ENCODE data around the gene TRPC4.

The TRPC4 gene

DNA sequence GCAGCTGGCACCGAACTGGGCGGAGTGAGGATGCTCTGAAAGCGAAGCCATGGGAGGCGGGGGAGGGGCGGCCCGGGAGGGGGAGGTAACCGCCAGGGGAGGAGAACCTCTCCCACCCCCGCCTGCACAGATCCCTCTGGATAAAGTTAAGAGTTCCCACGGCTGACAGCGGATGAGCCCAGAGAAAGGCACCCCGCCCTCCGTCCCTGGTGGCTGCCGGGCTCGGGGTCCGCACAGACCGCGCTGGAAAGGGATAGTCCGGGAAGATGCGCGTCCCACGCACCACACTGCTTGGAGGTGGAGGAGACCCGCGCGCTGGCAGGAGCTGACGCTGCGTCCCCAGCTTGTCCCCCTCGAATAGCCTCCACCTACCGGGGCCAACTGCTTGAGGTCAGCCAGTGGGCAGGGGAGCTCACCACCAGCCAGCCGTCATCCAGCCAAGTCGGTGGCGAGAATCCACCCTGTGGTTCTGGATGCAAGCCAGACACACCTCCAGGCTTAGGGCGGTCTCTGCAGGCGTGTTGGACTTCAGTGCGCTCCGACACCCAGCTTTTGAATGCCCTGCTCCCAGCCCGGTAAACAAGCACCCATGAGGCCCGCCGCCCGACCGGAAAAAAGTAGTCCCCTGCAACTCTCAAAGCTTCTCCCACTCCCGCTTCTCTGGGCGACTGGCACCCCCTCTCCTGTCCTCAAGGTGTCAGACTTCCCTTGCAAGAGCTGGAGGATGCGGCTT, at the start of gene TRPC4:
TSS of gene TRPC4 (minus strand) at position 17 of the 733 bp plus-strand sequence. CDS start 86,439 bp downstream, outside the sequence.
- DNase-seq: peak; percentile 8

DNA sequence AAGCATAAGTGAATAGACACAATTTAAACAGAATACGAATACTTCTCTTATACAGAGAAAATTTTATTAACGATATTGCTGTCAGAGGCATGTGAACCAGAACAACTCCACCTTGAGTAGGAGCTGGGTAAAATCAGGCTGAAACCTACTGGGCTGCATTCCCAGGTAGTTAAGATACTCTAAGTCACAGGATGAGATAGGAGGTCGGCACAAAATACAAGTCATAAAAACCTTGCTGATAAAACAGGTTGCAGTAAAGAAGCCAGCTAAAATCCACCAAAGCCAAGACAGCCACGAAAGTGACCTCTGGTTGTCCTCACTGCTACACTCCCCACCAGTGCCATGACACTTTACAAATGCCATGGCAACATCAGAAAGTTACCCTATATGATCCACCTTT, 49.2 kb upstream of the TRPC4 start:
- no peak for DNase-seq

DNA sequence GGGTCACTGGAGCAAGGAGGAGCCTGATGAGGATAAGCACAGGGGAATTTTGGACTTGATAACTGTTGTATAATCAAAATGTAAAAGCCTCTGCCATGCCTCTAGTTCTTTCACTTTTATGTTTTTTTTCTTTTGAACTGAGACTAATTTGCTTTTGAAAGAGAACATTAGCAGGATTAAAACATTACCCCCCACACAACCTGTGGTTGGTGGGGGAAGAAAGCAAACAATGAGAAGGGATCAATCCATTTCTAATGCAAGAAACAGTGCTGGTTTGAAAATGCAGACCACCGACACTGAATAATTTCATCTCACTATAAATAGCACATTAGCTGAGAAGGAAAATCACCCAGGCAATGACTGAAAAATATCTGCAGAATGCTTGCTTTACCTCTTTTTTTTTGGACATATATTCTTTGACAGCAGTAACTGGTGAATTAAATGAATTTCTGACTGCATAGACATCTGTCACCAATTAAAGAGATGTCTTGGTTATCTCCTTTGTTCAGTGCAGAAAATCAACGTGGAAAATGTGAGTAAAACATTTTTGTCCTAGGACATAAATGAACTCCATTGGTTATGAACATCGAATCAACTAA, 48.6 kb upstream of the TRPC4 start:
- DNase-seq: no peak

DNA sequence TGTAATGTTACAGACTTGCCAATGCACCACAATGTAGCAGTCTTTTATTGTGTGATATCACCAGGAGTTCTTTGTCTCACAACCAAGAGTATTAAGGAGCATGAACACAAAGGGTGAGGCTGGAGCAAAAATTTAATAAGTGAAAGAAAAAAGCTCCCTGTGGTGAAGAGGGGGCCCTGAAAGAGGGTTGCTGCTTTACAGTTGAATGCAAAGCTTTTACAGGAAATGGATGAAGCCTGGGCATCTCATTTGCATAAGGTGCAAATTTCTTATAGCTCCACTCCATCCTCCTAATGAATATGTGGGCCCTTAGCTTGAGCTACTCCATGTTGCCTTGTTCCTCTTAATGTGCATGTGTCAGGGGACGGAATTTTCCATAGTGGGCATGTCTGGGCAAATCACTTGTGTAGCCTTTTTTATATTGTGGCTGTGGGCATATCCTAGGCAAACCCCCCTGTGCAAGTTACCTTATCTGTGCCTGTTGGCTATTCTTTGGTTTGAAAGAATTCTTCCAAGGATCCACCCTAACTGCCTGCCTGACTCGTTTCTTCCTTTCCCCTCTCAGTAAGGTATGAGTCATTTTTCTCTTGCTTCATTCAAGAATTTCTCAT, 45.3 kb upstream of the TRPC4 start:
- no peak for DNase-seq

DNA sequence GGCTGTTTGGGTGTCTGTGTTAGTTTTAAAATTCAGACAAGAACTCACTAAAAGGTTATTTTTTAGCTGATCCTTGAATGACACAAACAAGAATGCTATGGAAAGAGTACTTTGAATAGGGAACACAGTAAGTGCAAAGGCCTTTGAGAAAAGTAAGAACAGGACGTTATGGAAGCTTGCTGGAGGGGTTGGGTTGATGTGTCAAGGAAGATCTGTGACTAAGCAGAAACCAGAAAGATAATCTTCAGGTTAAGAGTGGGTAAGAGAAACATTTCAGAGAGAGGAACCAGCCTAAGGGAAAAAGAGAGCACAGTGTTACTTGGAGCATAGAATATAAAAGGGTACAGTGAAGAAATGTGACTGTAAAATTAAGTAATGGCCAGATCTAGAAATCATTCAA, 41.2 kb upstream of the TRPC4 start:
- DNase-seq: no peak

DNA sequence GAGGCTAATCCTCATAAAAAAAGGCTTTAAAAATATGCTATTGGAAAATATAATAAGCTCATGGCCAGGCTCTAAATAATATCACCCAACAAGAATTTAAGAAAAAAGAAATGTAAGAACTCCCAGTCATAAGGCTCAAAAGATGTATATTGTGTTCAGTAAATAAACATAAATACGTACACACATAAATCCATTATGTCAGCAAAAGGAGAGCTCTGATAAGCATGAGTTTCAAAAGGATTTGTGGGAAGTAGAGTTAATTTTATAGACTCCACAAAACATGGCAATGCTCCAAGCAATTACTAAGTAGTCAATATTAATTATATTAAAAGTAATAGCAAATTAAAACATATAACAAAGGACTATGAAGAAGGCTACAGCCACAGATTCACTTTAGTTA, 37.3 kb upstream of the TRPC4 start:
- DNase-seq: no peak

DNA sequence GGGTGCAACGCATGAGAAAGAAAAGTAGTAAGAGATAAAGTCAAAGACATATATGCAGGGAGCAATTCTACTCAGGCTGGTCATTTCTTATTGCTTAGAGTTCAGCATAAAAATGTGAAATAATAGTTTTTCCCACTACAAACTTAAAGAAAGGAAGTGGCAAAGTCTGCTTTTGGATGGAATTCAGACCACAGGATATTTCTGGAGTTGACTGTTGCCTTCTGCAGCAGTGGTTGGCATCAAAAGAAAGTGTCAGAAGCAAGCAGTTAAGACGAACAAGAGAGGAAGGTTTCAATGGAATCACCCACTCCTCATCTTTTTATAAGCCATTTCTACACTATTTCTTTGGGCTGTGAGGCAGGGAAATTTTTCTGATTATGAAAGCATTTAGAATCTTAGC, 36.2 kb upstream of the TRPC4 start:
- no peak for DNase-seq

DNA sequence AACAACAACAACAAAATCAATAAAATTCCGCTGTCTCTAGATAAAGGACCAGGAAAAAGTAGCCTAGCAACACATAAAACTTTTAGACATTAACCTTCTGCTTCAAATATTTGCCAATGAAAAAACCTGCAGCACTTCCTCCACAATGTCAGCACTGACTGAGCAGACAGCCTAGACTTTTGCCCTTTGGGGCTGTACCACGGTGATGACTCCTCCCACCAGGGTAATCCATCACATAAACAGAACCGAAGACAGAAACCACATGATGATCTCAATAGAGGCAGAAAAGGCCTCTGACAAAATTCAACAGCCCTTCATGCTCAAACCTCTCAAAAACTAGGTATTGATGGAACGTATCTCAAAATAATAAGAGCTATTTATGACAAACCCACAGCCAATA, 30.2 kb upstream of the TRPC4 start:
- no peak for DNase-seq

DNA sequence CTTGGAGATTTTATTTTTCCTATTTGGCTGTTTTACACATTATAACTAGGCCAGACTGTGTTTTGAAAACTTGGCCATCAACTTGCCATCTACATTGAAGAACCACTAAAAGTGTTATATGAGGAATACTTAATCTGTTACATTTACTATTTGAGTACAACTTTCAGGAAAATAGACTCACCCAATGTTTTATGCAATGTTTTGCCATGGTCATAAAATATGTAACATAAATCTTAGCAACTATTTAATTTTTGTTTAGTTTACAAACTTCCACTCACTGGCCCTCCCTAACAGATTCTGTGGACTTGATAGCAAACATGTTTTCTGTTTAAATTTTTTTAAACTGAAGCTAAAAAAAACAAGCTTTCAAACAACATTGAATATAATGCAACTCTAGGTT, 23.7 kb upstream of the TRPC4 start:
- no peak for DNase-seq

DNA sequence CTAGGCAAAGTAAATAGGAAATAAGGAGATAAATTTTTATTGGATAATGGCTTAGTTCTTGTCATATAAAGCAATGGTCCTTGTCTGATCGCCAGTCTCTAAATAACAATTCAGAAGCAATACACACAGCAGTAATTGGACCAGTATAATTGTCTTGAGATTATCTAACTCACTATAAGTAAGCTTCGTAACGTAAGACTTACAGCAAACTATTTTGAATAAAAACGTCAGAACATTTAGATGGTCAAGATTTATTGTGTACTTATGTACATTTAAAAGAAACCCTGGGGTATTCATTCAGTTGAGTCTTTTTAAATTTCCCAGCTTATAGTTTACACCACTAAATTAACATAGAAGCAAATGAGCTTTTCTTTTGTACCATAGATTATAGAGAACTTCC, 20.2 kb upstream of the TRPC4 start:
- no peak for DNase-seq

DNA sequence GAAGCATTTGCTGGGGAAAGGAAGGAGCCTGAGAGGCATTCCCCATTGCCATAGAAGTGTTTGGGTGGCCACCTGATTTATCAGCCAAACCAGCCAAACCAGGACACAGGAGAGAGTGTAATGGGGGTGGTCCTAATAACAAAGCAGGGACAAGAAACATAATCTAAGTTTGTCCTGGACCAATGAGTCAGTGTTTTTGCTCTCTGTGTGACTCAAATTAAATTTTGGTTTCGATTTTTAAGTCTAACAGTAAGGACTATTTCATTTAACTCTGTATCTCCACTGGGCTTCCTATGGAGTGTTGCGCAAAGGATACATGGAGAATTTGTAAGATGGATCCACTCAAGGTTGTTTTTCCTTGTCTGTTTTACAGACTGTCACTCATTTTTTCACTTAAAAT, 19.5 kb upstream of the TRPC4 start:
- no peak for DNase-seq

DNA sequence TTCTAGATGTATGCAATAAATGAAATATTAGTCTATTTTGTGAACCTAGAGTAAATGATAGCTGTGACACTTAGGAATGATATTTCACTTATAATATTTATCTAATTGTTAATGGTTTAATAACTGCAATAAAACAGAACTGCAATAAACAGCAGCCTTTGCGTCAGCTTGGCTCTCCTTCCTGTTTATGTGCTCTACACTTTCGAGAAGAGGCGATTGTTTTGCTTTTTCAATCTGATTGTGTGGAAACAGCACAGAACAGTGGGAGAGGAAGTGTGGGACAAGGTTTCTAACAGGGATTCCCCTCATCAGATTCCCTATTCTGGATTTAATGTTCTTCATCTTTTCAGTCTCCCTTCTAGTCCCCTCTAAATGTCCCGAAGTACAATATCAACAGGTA, 17.3 kb upstream of the TRPC4 start:
- no peak for DNase-seq

DNA sequence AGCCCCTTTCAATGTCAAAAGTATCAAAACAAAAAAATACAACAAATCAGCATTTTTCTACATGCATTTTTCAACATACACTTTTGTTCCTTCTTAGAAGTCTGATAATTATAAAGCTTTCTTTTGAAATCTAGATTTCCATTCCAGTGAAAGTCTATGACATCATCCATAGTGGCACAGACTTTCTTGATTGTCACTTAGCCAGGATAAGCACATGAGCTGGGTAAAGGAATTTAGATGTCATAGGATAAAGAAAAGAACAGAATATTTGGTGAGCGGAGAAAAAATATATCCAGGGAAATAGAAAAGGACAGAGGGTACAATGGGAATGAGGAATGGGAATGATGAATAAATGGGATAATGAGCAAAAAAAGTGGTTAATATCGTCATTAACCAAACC, 15.1 kb upstream of the TRPC4 start:
- DNase-seq: no peak

DNA sequence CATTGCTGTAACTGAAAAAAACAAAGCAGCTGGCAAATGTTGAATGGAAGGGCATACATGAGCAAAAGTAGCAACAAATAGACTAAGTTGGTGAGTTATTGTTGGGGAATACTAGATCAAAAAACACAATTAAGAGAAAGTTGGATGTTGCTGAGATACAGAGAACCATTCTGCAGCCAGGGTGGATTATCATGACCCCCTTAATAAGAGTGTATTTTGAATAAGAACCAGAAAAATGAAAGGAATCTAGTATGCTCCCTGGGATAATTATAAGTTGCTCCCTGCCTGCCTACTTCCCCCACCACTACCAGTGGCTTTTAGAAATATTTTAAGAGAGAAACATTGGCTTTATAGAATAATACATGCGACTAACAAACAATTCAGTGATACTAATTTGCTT, 14.5 kb upstream of the TRPC4 start:
- no peak for DNase-seq

DNA sequence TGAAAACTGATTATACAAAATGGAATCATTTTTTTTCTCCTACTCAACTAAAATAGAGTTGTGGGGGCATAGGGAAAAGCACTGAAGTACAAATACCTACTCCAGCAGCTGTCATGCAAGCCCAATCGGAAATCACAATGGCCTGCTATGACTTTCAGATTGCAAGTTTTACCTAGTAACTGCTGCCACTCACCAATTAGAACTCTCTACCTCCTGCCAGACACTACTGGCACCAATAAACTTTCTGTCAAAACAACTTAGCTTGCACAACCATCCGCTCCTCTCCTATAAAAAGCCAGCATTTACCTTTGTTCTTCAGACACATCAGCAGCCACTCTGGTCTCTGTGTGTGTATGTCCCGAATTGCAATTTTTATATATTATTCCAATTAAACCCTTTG, 9.3 kb upstream of the TRPC4 start:
- no peak for DNase-seq

DNA sequence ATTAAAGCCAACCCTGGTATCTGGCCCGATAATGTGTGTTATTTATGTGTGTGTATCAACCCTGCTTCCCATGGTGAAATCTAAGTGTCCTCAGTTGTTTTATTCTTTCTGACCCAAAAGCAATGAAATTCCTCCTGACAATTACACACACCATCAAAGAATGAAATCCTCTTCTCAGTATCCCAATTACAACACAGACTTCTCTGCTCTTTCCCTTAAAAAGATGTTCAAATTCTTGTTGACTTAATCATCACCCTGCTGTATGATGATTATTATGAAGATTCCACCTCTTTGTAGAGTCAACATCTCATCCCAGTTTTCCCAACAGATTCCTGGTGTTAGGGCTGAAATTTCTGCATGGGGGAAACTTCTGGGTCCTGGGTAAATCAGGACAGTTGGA, 8.9 kb upstream of the TRPC4 start:
- no peak for DNase-seq

DNA sequence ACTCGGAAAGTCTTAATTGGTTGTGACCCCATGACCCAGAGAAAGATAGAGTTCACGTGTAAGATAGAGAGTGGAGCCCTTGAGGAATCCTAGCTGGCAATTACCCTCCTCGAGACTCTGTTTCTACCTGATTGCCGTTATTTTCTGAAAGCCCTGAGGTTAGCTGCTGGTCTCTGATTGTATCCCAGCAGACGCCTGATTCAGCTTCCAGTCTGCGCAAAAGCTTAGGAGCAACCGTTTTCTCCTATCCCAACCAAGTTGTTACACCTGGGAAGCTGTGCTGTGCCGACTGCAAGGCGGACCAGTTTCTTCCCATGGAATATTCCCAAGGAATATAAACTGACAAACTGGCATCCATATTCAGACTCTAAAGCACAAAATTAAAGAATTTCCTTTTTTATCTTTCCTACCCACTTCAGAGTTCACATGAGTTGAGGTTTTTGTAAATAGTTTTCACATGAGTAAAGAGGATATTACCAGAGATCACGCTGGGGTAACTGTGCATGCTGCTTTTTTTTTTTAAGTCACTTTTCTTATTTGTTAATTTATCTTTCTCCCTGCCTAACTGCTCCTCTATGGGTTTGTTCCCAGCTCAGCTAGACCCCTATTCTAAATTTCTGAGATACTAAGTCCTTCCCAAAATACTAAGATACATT, 1.5 kb upstream of the TRPC4 start:
- no peak for DNase-seq

DNA sequence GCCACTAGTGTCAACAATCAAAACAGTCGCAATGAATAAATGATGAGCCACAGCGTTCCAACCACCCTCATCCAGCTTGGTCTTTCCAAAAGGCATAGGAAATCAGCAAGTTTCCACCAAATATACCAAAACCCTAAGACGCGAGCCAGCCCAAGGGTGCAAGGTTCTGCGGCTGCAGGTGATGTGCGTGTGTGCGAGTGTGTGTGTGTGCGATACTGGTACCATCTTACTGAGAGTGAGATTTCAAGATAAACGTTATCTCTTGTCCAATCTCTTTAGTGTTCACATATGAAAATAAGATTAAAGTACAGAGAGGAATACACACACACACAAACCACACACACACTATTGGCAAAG, 895 bp upstream of the TRPC4 start:
- no peak for DNase-seq

DNA sequence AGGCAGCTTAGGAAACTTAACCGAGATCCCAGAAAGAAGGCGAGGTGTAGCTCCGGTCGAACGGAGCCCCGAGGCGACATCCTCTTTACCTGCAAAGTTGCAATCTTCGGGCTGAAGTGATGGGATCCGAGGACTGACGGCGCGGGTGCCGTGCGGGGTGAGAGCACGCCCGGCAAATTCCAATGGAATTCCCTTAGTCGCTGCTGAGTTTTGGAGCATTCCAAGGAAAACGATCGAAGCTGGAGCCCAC, 141 bp downstream of the TRPC4 start:
- DNase-seq: no peak

DNA sequence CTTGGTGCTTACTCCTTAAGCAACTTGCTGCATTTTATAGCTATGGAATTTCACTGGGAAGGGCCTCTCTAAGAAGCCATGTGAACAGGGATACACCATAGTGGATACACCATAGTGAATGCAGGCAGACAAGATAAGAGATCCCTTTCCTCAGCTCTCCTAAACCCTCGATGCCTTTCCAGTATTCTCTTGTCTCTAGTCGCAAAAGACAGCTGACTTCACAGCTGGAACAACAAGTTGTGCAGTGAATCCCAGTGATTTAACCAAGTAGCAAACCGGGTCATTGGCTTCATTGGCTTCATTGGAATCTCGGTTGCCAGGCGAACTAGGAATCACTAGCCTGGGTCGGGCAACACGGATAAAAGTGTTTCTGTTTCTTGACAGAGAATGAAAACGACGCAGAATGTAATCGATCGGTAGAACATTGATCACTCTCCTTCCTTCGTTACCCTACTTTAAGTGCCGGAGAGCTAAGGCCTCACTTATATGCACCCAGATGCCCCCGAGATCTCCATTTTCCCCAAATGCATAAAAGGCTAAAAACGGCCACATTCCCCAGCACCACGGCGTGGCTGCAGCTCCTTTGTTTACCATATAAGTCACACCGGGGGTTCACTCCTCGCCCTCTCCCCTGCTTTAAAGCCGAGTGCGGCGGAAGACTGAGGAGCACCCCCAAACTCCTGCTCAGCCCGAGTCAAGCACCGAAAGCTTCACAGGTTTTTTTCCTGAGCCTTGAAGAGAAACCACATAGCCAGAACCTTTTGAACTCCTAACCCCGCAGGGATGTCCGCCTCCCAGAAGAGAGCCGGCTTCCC, 674 bp downstream of the TRPC4 start:
- no peak for DNase-seq

DNA sequence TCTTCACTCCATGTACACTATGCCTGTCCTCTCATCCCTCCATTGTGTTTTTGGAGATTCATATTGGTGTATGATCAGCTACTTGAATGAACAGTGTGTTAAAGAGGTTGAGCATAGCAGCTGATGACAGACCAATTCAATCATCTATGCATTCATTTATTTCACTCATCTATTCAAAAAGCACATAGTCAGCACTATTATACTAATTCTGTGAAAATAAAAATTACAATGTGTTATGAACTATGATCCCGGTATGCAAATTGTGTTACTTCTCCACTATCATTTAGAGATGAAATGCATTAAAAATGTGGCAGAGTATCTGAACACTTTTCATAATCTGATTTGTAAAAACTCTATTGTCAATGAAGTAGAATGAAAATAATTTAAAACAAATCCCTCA, 5.9 kb downstream of the TRPC4 start:
- DNase-seq: no peak

DNA sequence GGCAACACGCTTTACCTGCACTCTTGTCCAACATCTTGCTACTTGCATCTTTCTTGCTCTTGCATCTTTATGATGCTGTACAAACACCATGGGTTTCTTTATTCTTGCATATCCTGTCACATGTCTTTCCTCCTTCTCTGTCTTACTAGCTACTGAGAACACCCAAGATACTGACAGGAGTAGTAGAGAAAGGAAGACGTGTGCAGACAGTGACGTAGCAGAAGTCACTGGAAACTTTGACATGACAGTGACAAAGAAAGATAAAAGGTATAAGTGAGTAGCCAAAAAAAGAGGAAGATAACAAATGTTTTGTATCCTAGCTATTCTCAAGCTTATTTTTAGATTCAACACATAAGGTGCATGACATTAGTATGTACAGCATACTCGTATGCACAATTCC, 34.2 kb downstream of the TRPC4 start:
- no peak for DNase-seq

DNA sequence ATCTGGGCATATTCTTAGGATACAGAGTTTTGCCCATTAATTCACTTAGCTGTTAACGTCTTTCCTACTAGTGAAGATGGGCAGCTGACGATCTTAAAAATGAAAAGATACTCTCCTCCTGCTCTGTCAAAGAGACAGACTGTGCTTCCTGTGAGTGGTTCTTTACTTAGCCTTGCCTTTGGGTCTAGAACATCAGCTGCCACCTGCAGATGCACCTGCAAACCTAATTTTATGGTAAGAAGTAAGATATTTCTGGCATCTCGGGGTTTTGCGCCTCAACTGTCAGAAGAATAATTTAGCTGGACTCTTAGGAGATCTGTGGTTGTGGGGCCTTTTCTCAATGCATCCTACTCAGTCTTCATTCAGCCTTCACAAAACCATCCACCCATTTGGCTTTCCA, 36.2 kb downstream of the TRPC4 start:
- no peak for DNase-seq

DNA sequence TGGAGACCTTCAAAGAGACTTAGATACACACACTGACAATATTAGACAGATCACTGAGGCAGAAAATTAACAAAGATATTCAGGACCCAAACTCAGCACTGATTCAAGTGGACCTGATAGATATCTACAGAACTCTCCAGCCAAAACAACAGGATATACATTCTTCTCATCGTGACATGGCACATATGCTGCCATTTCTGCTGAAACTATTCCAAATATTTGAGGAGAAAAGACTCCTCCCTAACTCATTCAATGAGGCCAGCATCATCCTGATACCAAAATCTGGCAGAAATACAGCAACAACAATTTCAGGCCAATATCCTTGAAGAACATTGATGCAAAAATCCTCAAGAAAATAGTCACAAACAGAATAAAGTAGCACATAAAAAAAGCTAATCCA, 53.3 kb downstream of the TRPC4 start:
- DNase-seq: no peak
